Endothelial cell of umbilical vein (primary cell): Measurements from ENCODE around the gene ATP9B. TPM values are rescaled to one million over a fixed set of nuclear protein-coding genes. Genes with fewer than 3 reads are reported as not detected.

Experiments used
- BruUV-seq: library from RNA; stranded (reverse); fragments of 400-500 nt; replicated peaks from 2 replicates; lab custom pipeline; 2021; lab: Mats Ljungman, UMichigan
- CTCF ChIA-PET: fragments of 300-600, 350-600 bp; sonication (Branson Sonifier 250); formaldehyde crosslinking; loops from one replicate; lab custom pipeline; 2021; ENCODE audit warnings: antibody characterized with exemption, inconsistent platforms; lab: Charles Lee
- POLR2A ChIA-PET: fragments of 300-600, 350-600 bp; sonication (Branson Sonifier 250); formaldehyde crosslinking; loops from one replicate; lab custom pipeline; 2021; ENCODE audit warnings: antibody characterized with exemption, inconsistent platforms; lab: Charles Lee
- DNase-seq: peaks from one replicate; pipeline ENCODE4 v3.0.0-alpha.2; 2011; ENCODE audit warnings: low read depth, low spot score
- FAIRE-seq: peaks from 2 replicates; lab custom pipeline; 2011; peaks lifted over from hg19 to GRCh38; lab: Jason Lieb, UNC
- H2AFZ ChIP-seq: 2 replicates; pipeline ENCODE4 v1.6.0; 2012; ENCODE audit warnings: low read depth, low read length, control low read depth, inconsistent platforms
- H3K27ac ChIP-seq: 2 replicates; pipeline ENCODE4 v1.5.1; 2011; ENCODE audit warnings: low read depth, mild to moderate bottlenecking, control low read depth, low read length, moderate library complexity; ENCODE audit not compliant: insufficient read depth
- H3K27me3 ChIP-seq, 2 experiments: 2 replicates each; pipeline versions ENCODE4 v1.6.0 to v1.6.1; 2011; ENCODE audit warnings: low read length in 2 of 2, mixed read lengths in 1 of 2; ENCODE audit not compliant: control insufficient read depth in 2 of 2, insufficient read depth in 2 of 2
- H3K36me3 ChIP-seq, 2 experiments: 2 replicates in 1 of 2; 3 replicates in 1 of 2; pipeline ENCODE4 v1.5.1; 2011; ENCODE audit warnings: low read length in 2 of 2, mild to moderate bottlenecking in 1 of 2, moderate library complexity in 1 of 2; ENCODE audit not compliant: control insufficient read depth in 2 of 2, insufficient read depth in 2 of 2; ENCODE audit errors: extremely low read depth in 1 of 2
- H3K4me1 ChIP-seq: 3 replicates; pipeline ENCODE4 v1.5.1; 2011; ENCODE audit warnings: mild to moderate bottlenecking, low read length; ENCODE audit not compliant: control insufficient read depth, insufficient read depth; ENCODE audit errors: extremely low read depth
- H3K4me2 ChIP-seq: 2 replicates; pipeline ENCODE4 v1.6.1; 2011; ENCODE audit warnings: low read length, control low read depth, mixed read lengths; ENCODE audit not compliant: insufficient read depth
- H3K4me3 ChIP-seq, 3 experiments: fragments of 200-600 bp in 1 of 3; sonication (generic), shearing (Covaris generic) in 1 of 3; replicated peaks in 1 of 3; 2 replicates each; pipeline ENCODE4 v1.5.1; 2011 to 2016; ENCODE audit warnings: control low read depth in 3 of 3, low read length in 3 of 3, mild to moderate bottlenecking in 2 of 3, inconsistent platforms in 1 of 3, low read depth in 1 of 3, moderate library complexity in 1 of 3; ENCODE audit not compliant: insufficient read depth in 1 of 3
- H3K79me2 ChIP-seq: 2 replicates; pipeline ENCODE4 v1.6.0; 2012; ENCODE audit warnings: low read length, inconsistent platforms; ENCODE audit not compliant: control insufficient read depth, insufficient read depth
- H3K9ac ChIP-seq: replicated peaks from 2 replicates; pipeline ENCODE3; 2011; ENCODE audit warnings: low read length, control low read depth; ENCODE audit not compliant: insufficient read depth; ENCODE audit errors: extremely low read depth
- H3K9me1 ChIP-seq: replicated peaks from 3 replicates; pipeline ENCODE4 v1.6.0; 2011; ENCODE audit warnings: mild to moderate bottlenecking, low read length; ENCODE audit not compliant: control insufficient read depth, insufficient read depth; ENCODE audit errors: extremely low read depth
- H3K9me3 ChIP-seq: replicated peaks from 2 replicates; pipeline ENCODE4 v1.5.1; 2012; ENCODE audit warnings: low read length, inconsistent platforms; ENCODE audit not compliant: control insufficient read depth, insufficient read depth
- H4K20me1 ChIP-seq: replicated peaks from 2 replicates; pipeline ENCODE3; 2011; ENCODE audit warnings: mild to moderate bottlenecking, low read length; ENCODE audit not compliant: control insufficient read depth, insufficient read depth; ENCODE audit errors: extremely low read depth
- CTCF ChIP-seq, 2 donors: IDR thresholded peaks; 1 replicate in 1 of 2; 2 replicates in 1 of 2; pipeline ENCODE4 v1.5.1; 2011; ENCODE audit warnings: low read length in 2 of 2, mild to moderate bottlenecking in 2 of 2, moderate library complexity in 2 of 2, control low read depth in 1 of 2, inconsistent platforms in 1 of 2, low read depth in 1 of 2; ENCODE audit not compliant: insufficient read depth in 1 of 2; ENCODE audit errors: extremely low read depth in 1 of 2
- EZH2 ChIP-seq: IDR thresholded peaks from 2 replicates; pipeline ENCODE4 v1.6.1; 2012; ENCODE audit warnings: borderline replicate concordance, low read depth, mild to moderate bottlenecking, moderate library complexity, low read length, inconsistent platforms; ENCODE audit not compliant: severe bottlenecking
- FOS ChIP-seq: IDR thresholded peaks from 2 replicates; pipeline ENCODE4 v1.6.1; 2011; ENCODE audit warnings: mild to moderate bottlenecking, low read length, moderate library complexity, borderline replicate concordance; ENCODE audit not compliant: insufficient read depth
- GATA2 ChIP-seq: IDR thresholded peaks from 2 replicates; pipeline ENCODE4 v1.7.0; 2011; ENCODE audit warnings: low read depth, mild to moderate bottlenecking, moderate library complexity, mixed read lengths, low read length; ENCODE audit not compliant: insufficient read length, insufficient read depth
- JUN ChIP-seq: IDR thresholded peaks from 2 replicates; pipeline ENCODE4 v1.6.1; 2011; ENCODE audit warnings: borderline replicate concordance, low read depth; ENCODE audit not compliant: insufficient read length, insufficient read depth
- MAX ChIP-seq: IDR thresholded peaks from 2 replicates; pipeline ENCODE4 v1.6.1; 2011; ENCODE audit not compliant: insufficient read depth, insufficient read length
- MYC ChIP-seq: IDR thresholded peaks from one replicate; pipeline ENCODE4 v1.6.1; 2011; ENCODE audit warnings: mild to moderate bottlenecking, low read depth, low read length
- POLR2A ChIP-seq: IDR thresholded peaks from 2 replicates; pipeline ENCODE4 v1.6.1; 2012; ENCODE audit warnings: low read depth, mild to moderate bottlenecking, control low read depth, low read length
- POLR2AphosphoS5 ChIP-seq: IDR thresholded peaks from 2 replicates; pipeline ENCODE4 v1.6.1; 2012; ENCODE audit warnings: low read depth, mild to moderate bottlenecking, control low read depth, low read length, moderate library complexity; ENCODE audit not compliant: insufficient read depth
- dilution Hi-C: fragments of 300-500 bp; cut with MboI; formaldehyde crosslinking; loops from one replicate; pipeline ENCODE4 v1.15.0; 2019; ENCODE audit warnings: low sequenced_read_pairs; ENCODE audit not compliant: extremely low pct_ligation_motif_present
- intact Hi-C: fragments of 100-400 bp; cut with micrococcal nuclease; formaldehyde crosslinking; loops from one replicate; pipeline ENCODE4 v1.10.0; 2022
- polyA plus RNA-seq, 4 experiments: library from polyadenylated mRNA; depleted of rRNA in 3 of 4; stranded (reverse) in 3 of 4; unstranded in 1 of 4; fragments of >200 nt; gene quantifications; 2 replicates each; pipeline versions ENCODE4 v1.2.1 to v1.2.3, GENCODE V29; 2011 to 2012; ENCODE audit warnings: missing spikeins in 1 of 4
- total RNA-seq: library from RNA; stranded (reverse); gene quantifications from 2 replicates; pipeline ENCODE4 v1.2.3, GENCODE V29; 2021

The ATP9B gene
- total and polyA plus RNA-seq, 2 donors (not counting 3 experiments of a cell fraction or from before 2014, with no cell fraction given) = 14.6 to 18.2 TPM

- no peak for TF ChIP-seq POLR2AphosphoS5
- no peak for TF ChIP-seq CTCF (IDR thresholded peaks at IDR 0.05; ENCODE audit: extremely low read depth in 1 of 2, insufficient read depth in 1 of 2, low read depth in 1 of 2, low read length in 2 of 2)
- no peak for TF ChIP-seq FOS
- TF ChIP-seq JUN = no peak
- no peak for TF ChIP-seq EZH2
- no peak for TF ChIP-seq GATA2
- no peak for TF ChIP-seq POLR2A
- TF ChIP-seq MYC = no peak
- no peak for TF ChIP-seq MAX
- H4K20me1 ChIP-seq = no peaks in the 10 kb centered on the region
- intact Hi-C loops (loop anchor here (10.0 kb wide), 1 partner anchor 647 kb away; the partner anchor contains the start of gene RBFA), dilution Hi-C loops (no loop called here)
- H3K79me2 ChIP-seq = no peaks in the 10 kb centered on the region
- DNase-seq (no peak), FAIRE-seq (no peak)
- BruUV-seq = no TSS peak
- H3K9ac ChIP-seq = no peak overlapping the region
- H3K27me3 ChIP-seq = peaks cover 0 to 6% of the 10 kb centered on the region in 2 experiments
- no peaks in the 10 kb centered on the region for H3K36me3 ChIP-seq
- H3K4me3 ChIP-seq = no peak overlapping the region
- H3K4me1 ChIP-seq = peaks cover 2% of the 10 kb centered on the region
- no peak overlapping the region for H3K4me2 ChIP-seq
- POLR2A ChIA-PET = no interaction called here
- H3K9me3 ChIP-seq = no peaks in the 10 kb centered on the region
- CTCF ChIA-PET = interaction anchor here (0.7 to 7.0 kb wide), 2 partner anchors 8 to 13 kb away, joined by 3 to 62 read pairs; no protein-coding TSS in a partner anchor
- no peak overlapping the region for H2AFZ ChIP-seq
- H3K27ac ChIP-seq = no peak overlapping the region
- H3K9me1 ChIP-seq = no peaks in the 10 kb centered on the region
Measured at GRCh38 chr18:79388043-79388442, 318.8 kb downstream of the ATP9B start.
